Activated CD4-positive, alpha-beta T cell treated with anti-CD3 and anti-CD28 coated beads, Interleukin-2, amount 50 U/mL, for 1 hour (primary cell): ENCODE results near the gene CPN2.

Experiments used
- DNase-seq: peaks from one replicate; pipeline ENCODE4 v3.0.0-alpha.2; 2020

CPN2 gene

GRCh38 chr3:194350726-194351071, 429 bp downstream of the CPN2 start:
- DNase-seq, result no peak

GRCh38 chr3:194348354-194348753, 2.8 kb downstream of the CPN2 start:
- no peak for DNase-seq

GRCh38 chr3:194346621-194347020, 4.5 kb downstream of the CPN2 start:
- DNase-seq, result no peak

DNA sequence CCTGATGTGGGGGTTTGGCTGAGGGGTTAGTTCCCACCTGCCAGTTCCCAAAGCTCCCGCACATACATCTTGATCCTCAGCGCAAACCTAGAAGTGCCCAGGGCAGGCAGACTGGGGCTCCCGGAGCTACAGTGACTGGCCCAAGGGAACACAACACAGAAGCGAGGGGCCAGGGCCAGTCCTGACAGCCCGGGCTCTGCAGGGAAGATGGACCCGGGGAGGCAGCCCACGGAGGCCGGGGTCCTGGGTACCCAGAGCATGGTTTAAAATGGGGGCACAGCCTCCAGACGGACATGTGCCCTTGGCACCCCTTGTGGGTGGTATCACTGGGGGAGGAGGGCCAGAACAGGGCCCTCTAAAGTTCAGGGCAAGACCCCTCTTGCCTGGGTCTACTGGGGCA, 5.1 kb downstream of the CPN2 start:
- DNase-seq, result no peak

GRCh38 chr3:194344012-194344411, 7.1 kb downstream of the CPN2 start:
- peak; percentile 76 for DNase-seq

- no peak for DNase-seq
These were observed 7.6 kb downstream of the CPN2 start for GRCh38 chr3:194343561-194343893.

GRCh38 chr3:194342861-194343560, 8.1 kb downstream of the CPN2 start:
- no peak for DNase-seq

GRCh38 chr3:194340757-194341400, 10.2 kb downstream of the CPN2 start:
- DNase-seq, result no peak

GRCh38 chr3:194339840-194340239, 11.3 kb downstream of the CPN2 start:
- DNase-seq, result no peak

GRCh38 chr3:194339356-194339755, 11.8 kb downstream of the CPN2 start:
- DNase-seq, result no peak

DNA sequence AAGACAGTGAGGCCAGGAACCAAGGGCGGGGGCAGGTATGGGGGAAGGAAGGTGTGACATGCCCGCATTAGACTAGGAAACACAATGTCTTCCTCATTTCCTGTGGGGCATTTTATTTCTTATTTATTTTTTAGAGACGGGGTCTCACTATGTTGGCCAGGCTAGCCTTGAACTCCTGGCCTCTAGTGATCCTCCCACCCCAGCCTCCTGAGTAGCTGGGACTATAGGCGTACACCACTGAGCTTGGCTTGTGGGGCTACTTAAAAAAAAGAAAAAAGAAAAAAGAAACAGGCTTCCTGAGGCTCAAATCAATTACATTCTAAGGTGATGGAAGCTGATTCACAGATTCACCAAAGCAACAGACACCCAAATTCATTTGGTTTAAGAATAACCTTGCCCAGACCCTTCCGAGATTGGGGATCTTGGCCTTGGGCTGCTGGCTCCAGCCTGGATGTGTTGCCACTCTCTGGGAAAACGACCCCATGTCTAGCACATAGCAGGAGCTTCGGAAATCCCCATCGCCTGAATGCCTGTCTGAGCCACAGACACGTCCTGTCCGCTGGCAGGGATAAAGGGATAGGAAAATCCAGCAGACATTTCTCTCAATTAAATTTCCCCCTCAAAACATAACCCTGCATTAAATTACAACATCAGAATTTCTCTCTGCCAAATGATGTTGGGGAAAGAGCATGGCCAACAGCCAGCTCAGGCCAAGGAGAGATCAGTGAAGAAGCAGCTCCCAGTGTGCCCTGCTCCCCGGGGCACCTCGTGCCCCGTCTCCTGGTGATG, 13.0 kb downstream of the CPN2 start:
- no peak for DNase-seq

DNA sequence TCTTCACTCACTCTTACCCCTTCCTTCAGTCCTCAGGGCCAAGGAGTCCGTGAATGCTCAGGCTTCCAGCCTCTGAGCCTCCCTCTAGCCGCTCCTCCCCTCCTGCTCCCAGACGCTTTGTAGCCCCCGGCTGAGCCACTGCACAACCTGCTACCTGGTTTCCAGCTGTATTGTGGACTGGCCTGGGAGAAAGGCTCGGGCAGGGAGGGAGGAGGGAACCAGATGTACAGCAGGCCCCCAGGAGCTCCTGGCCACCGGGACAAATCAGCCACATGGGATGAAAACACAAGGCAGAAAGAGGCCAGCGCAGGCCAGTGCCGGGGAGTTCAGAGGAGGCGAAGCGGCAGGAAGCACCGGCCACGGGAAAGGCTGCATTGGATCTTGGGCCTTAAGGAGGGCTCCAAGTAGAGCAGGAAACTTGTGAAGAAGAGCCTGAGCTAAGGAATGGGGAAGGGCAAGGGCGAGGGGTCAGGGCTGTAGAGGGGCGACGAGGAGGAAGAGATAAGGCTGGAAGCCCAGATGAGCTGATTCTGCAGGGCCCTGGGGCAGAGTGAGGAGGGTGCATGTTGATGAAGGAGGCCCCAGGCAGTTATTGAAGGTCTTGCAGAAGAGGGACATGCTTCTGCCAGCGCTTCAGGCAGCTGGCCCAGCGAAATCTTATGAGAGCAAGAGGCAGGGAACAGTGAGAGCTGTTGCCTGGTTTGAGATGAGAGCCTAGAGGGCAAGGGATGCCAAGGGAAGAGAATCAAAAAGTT, 14.3 kb downstream of the CPN2 start:
- no peak for DNase-seq

GRCh38 chr3:194333981-194334320, 17.2 kb downstream of the CPN2 start:
- no peak for DNase-seq

DNA sequence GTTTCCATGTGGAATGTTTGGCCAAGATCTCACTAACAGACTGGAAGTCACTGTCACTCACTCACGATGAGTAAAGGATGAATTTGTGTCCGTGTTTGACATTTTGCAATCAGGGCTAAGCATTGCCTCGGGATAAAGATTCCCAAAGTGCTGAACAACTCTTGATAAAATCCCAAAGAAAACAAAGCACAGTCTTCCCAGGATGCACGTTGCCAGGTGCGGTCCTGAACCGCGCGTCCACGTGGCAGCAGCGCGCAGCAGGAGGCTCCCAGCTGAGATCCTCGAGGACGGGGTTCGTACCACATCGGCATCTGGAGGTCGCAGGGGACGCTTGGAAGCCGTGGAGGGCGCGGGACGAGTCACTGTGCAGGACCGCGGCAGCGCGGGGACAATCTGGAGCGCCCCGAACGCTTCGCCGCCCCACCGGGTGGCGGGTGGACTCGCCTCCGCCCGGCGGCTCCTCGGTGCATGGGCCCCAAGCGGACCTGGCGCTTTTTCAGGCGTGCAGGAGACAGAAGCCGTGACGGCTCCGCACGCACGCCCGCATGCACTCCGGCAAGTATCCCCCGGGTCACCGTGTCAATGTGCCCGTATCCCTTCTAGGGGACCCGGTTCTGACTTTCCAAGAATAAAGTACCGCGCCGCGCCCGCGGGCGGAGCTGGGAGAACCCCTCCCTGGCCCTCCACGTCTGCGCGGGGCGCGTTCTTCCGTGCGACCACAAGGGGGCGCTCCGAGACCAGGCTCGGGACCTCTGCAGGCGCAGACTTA, 17.7 kb downstream of the CPN2 start:
- DNase-seq, result peak; percentile 90

DNA sequence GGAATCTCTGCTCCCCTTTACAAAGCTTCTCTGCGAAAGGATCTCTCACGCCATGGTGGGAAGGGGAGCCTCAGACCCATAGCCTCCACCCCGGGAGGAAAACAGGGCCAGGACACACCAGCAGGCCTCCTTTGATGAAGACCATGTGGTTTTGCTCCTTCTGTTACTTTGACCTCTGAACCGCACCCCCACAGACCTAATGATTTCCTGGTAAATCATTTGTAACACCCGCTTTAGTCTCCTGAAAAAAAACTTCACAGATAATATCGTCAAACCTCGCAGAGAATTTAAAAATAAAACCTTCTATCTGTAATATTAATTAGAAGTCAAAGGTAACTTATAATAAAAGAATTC, 18.3 kb downstream of the CPN2 start:
- DNase-seq, result no peak

GRCh38 chr3:194330579-194330978, 20.5 kb downstream of the CPN2 start:
- no peak for DNase-seq

GRCh38 chr3:194330160-194330559, 21.0 kb downstream of the CPN2 start:
- no peak for DNase-seq

GRCh38 chr3:194329583-194329965, 21.6 kb downstream of the CPN2 start:
- no peak for DNase-seq

GRCh38 chr3:194328942-194329582, 22.1 kb downstream of the CPN2 start:
- no peak for DNase-seq

DNA sequence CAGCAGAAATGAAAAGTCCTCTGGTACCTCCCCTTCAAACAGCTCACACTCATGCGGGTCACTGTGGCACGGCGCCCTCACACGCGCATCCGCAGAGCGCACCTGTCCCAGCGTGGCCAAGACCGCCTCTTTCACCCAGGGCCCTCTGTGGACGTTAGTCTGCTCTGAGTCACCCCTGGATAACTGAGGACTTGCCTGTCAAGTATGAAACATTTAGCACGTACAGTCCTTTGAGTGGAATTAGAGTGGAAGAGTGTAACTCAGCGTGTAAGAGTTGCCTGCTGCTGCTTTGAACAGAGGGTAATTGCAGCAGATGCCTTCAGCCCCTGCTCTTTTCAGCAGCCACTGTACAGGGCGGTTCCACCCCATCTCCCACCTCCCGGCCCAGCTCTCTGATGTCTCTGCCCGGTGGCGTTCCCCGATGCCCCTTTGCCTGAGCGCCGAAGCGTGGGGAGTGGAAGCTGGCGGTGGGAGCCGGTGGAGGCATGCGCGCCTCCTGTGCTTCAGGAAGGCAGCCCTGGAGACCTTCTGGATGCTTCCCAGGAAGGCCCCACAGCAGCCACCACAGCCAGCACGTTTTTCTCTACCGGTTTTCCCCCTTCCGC, 23.0 kb downstream of the CPN2 start:
- DNase-seq, result no peak

DNA sequence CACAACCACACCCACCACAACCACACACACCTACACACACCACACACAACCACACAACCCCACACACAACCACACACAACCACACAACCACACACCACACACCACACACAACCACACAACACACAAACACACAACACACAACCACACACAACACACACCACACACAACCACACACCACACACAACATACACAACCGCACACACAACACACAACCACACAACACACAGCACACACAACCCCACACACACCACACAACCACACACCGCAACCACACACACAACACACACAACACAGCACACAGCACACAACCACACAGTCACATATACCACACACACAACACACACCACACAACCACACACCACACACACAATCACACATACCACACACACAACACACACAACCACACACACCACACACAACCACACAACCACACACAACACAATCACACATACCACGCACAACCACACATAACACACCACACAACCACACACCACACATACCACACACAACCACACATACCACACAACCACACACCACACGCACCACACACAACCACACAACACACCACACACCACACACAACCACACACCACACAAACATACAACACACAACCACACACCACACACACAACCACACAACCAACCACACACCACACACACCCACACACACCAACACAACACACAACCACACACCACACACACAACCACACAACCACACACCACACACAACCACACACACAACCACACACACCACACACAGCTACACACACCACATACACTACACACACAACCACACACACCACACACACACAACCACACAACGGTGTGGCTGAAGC, 23.7 kb downstream of the CPN2 start:
- DNase-seq, result no peak
